Stimulated activated CD4-positive, alpha-beta T cell treated with anti-CD3 and anti-CD28 coated beads, TNF-alpha, amount 100 ng/mL, for 48 hours (primary cell): ENCODE data around the gene PRM2.

Experiments
- DNase-seq, 3 donors: peaks; one replicate each; pipeline ENCODE4 v3.0.0-alpha.2; 2020; ENCODE audit warnings: low read depth in 3 of 3

PRM2 gene

GRCh38 chr16:11260596-11260966, 15.7 kb downstream of the PRM2 start:
- DNase-seq, result no peak

GRCh38 chr16:11259655-11260595, 16.4 kb downstream of the PRM2 start:
- no peak for DNase-seq

GRCh38 chr16:11258553-11259492, 17.5 kb downstream of the PRM2 start:
- DNase-seq, result no peak

- DNase-seq, result peak in 1 of 3 donors; percentile 42
Observed at GRCh38 chr16:11257131-11257938, 18.9 kb downstream of the PRM2 start.

GRCh38 chr16:11256661-11257130, 19.6 kb downstream of the PRM2 start:
- DNase-seq, result peak in 1 of 3 donors; percentile 38

GRCh38 chr16:11255737-11256660, 20.3 kb downstream of the PRM2 start, which contains the start of gene SOCS1:
Gene SOCS1, minus strand, starts transcription at chr16:11256204. Its CDS starts 726 bp downstream, at chr16:11255478.
- peak; percentile 82 to 83 (median 82) for DNase-seq

- peak in 1 of 3 donors; percentile 34 for DNase-seq
Observed at GRCh38 chr16:11254913-11255736, 21.2 kb downstream of the PRM2 start.

- DNase-seq, result no peak
Observed at GRCh38 chr16:11253995-11254912, 22.0 kb downstream of the PRM2 start.

GRCh38 chr16:11253009-11253994, 23.0 kb downstream of the PRM2 start:
- peak in 1 of 3 donors; percentile 31 for DNase-seq

- peak in 1 of 3 donors; percentile 18 for DNase-seq
Observed at GRCh38 chr16:11252482-11252931, 23.8 kb downstream of the PRM2 start.

GRCh38 chr16:11251525-11252481, 24.5 kb downstream of the PRM2 start:
- DNase-seq, result peak; percentile 72 to 79 (median 79)

- DNase-seq, result no peak
Observed at GRCh38 chr16:11250786-11251524, 25.3 kb downstream of the PRM2 start.

- DNase-seq, result no peak
Observed at GRCh38 chr16:11250091-11250785, 26.0 kb downstream of the PRM2 start.
